Measurements from ENCODE around the gene PHF20.
"Not testable (repeated sequence)": the region's sequence is repeated elsewhere in the genome, so short reads cannot be mapped to it uniquely, and the experiment has no call there.

Gene PHF20

DNA sequence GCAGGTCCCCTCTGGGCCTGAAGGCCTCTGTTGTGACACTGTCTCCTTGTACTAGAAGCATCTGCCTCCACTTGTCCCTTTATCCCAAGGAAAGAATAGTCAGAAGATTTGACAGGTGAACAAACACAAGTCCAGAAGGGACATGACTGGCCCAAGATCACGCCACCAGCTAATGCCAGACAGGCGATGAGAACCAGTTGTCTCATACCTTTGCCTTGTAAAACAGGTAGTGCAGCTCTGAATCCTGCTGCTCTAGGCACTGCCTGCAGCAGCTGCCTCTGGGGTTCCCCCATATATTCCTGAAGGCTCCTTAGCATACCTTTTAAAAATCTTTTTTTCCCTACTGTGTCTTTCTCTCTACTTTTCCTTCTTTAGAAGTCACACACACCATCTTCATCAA, 157.5 kb downstream of the PHF20 start:
- DNase-seq (ENCODE audit: low spot score): no peak

DNA sequence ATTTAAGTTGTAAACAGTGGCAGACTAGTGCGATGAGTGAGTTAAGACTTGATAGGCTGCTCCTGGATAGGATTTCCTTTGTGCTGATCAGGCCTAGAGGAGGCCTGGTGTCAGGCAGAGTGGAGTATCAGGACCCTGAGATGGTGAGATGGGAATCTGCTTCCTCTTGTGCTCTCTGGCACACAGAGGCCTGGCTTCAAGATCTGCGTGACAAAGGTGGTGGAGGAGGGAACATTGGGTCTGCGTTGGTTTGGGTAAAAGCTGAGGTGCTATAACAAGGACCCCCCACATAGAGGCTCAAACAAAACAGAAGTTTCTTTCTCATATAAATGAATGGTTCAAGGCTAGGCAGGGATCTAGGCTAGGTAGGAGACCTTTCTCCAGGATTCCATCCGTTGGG, 162.2 kb downstream of the PHF20 start:
- DNase-seq (ENCODE audit: low spot score): no peak

DNA sequence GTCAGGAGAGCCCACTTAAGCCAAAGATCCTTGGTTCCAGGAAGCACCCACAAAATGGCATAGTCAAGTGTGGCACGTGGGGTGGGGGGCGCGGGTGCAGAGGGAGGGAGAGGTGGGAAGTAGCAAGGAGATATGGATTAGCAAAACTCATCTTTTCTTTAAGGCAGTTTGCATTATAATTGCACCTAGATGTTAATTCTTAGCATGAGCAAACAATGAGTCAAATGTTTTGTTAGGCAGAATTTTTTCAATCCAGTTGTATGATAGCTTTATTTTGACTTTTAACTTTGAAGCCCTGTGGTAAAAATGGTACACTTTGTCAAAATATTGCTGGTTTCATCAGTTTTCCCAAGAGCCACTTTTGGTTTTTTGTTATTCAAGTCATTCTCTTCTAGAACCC, 167.4 kb downstream of the PHF20 start:
- DNase-seq (ENCODE audit: low spot score): no peak

DNA sequence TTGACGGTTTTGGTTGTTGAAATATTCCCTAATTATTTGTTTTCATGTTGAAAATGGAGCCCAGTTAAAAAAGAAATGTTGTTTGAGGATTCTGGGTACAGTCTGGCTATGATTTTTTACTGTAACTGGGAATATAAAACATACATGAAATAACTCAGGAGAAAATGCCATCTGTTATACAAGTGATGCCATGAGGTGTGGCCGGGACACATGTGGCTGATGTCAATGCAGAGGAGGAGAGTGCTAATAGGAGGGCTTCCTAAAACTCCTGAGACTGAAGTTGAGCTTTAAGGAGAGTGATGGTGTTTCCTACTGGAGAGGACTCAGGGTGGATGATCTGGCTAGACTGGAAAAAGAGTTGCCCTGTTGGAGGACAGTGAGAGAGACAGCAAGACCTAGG, 169.8 kb downstream of the PHF20 start:
- no peak for DNase-seq (ENCODE audit: low spot score)

DNA sequence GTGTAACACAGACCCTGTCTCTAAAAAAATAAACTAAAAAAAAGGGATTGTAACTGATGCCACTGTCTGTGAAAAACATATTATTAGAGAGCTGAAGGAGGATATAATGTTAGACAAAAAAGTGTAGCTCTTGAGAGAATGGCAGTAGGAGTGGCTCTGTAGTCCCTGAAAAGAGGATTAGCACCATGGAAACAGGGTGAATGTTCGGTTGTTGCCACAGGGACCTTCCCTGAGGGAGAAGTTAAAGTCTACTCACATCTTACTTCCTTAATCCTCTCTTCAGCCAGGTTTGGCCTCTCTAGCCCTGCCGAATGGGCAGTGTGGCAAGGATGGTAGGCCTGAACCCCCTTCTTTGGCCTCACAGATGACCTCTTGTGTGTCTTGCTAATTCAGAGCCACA, 170.4 kb downstream of the PHF20 start:
- no peak for DNase-seq (ENCODE audit: low spot score)

DNA sequence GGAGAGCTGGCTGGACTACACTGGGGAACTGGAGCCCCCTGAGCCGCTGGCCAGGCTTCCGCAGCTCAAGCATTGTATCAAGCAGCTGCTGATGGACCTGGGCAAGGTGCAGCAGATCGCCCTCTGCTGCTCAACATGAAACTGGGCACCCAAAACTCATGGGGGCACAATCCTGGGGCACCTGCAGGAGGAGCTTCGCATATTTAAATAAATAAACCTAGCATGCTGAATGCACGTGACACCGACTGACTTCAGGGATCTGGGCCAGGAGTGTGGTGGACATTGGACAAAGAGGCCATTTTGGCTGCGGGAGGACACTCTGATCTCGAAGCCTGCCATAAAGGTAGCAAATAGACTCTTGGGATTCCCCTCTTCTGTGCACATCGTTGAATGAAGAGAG, 175.7 kb downstream of the PHF20 start:
- DNase-seq (ENCODE audit: low spot score): peak; percentile 32

DNA sequence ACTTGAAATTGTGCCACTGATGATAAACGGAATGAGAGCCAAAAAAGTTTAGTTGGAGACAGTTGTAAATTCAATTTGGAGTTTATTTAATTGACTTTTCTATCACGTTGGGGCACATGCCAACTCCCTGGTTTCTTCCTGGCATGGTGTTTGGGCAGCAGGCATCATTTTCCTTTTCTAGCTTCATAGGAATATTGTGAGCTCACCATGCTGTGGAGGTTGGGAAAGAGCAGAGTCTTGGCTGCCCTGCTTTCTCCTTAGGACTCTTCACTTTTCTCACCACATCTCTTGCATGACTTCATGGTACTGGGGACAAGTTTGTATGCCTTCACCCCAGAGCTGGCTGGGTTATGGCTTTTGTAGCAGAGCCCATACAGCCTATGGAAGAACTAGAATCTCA, 176.1 kb downstream of the PHF20 start:
- DNase-seq (ENCODE audit: low spot score): no peak

DNA sequence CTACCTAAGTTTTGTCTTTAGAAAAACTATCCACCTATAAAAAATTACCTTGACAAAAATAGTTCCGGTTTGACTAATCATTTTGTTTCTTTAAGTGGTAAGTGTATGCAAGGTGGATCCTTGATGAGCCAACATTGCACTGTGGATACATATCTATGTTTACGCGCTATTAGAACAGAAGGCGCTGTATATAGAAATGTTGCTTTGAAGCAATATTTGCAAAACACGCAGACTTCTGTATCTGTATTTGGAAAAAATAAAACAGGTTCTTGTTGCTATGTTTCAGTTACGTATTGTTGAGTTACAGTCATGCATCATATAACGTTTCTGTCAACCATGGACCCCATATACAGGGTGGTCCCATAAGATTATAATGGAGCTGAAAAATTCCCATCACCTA, 178.3 kb downstream of the PHF20 start:
- DNase-seq (ENCODE audit: low spot score): no peak

DNA sequence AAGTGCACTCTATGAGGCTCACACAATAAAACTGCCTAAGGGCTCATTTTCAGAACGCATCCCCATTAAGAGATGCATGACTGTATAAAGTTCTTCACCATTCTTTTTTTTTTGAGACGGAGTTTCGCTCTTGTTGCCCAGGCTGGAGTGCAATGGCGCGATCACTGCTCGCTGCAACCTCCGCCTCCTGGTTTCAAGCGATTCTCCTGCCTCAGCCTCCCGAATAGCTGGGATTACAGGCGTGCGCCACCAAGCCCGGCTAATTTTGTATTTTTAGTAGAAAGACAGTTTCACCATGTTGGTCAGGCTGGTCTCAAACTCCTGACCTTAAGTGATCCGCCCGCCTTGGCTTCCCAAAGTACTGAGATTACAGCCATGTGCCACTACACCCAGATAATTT, 180.3 kb downstream of the PHF20 start:
- DNase-seq (ENCODE audit: low spot score): not testable (repeated sequence)

DNA sequence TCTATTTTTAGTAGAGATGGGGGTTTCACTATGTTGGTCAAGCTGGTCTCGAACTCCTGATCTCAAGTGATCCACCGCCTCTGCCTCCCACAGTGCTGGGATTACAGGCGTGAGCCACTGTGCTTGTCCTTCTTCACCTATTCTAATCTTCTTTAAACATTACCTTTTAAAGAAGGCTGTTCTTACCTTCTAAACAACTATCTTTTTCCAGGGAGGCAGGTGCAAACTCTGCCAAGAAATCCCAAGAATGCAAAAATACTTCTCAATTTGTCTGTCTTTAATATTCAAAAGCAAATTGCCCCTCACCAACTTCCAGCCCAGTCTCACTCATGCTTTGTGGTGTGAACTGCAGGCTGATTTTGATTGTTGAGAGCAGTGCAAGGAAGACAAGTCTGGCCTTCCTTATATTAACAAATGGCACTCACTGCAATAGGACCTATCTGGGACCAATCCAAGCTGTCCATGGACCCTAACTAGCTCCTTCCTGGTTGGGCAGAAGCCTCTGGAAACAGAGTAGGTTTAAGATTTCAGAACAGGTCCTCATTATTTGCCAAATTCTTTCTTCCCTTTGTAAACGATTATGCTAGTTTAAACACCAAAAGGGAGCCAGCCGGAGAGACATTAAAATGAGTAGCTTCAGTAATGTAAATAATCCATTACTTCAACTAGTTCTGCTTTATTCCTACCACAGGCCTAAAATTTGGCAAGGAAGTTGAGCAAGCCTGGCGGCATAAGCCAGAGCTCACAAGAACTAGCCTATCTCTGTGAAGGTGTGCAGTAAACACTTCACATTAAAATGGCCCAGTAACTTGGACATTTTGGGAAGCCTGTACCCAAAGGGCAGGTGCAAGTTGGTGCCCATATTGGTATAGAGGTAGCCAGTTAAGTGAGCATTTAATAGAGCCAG, 180.9 kb downstream of the PHF20 start:
- no peak for DNase-seq (ENCODE audit: low spot score)

DNA sequence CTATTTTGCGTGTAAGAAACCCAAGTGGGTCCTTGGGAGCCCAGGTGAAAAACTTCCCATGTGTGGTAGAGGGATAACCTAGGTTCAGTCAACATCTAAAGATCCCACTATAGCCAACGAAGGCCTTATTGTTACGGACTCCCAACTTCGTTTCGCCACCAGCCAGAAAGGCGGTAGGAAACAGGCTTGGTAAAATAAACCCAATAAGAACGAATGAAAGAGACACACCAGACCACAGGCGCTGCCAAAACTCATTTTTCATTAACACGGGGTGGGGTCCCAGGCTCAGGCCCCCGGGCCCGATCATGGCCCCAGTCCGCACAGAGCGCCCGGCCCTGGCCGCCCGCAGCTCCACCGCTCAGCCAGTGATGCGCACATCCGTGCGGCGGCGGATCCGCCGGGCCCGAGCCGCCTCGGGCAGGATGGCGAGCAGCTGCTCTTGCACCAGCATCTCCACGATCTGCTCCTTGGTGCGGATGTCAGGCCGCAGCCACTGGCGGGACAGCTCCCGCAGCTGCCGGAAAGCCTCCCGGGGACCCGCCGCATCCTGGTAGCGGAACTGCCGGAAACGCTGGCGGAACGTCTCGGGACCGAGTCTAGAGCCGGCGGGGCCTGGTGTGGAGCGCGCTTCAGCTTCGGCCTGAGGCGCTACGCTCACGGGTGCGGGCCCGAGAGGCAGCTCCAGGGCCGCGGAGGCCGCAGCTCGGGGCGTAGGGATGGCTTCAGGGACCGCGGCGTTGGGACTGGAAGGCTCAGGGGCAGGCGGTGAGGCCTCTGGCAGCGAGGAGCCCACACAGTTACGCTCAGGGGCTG, 181.8 kb downstream of the PHF20 start:
- DNase-seq (ENCODE audit: low spot score): peak; percentile 62

DNA sequence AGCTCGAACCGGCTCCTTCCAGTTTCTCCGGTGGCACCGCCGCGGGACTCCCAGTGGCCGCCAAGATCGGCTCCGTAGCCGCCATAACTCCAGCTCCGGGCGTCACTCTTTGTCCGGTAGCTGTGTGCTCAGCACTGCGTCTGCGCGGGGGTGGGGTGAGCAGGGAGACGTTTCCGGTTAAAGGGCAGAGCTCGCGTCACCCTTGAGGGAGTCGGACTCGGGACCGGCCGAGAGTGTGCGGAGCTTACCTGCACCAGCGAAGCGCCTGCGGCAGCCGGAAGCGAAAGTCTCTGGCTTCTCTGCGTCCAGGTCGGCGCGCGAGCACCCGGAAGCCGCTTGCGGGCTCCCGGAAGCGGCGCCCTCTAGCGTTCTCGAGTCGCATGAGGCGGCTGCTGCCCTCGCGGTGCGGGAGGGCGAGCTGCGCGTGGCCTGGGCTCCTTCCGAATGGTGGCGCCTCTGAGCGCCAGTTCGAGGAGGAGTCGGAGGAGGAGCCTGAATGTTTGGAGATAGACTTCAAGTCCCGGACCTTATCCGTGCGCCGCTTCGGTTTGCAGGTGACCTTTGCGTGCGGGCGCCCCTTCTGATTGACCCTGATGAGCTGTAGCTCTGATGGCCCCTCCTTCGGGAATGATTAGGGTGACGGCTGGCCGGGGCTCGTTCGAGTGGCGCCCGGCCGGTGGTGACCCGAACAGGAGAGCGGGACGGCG, 182.5 kb downstream of the PHF20 start, which contains the start of gene SCAND1:
SCAND1 (minus strand) TSS at position 303 of the 707 bp plus-strand sequence; CDS start at position 85, 218 bp downstream.
- DNase-seq (ENCODE audit: low spot score): peak; percentile 99

DNA sequence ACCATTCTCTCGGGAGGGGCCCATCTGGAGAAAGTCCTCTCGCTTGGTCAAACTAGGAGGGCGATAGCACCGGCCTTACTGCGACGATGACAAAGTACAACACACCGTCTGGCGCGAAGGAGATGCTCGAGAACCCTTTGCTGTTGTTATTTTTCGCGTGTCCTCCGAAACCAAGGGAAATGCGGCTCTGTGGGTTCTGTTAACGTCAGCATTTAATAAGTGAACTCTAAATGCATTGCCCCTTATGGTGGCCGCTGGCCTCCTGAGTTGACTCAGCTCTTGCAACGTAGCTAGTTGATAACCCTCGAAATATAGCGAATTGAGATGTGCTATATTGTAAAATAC, 183.1 kb downstream of the PHF20 start:
- peak; percentile 13 for DNase-seq (ENCODE audit: low spot score)

DNA sequence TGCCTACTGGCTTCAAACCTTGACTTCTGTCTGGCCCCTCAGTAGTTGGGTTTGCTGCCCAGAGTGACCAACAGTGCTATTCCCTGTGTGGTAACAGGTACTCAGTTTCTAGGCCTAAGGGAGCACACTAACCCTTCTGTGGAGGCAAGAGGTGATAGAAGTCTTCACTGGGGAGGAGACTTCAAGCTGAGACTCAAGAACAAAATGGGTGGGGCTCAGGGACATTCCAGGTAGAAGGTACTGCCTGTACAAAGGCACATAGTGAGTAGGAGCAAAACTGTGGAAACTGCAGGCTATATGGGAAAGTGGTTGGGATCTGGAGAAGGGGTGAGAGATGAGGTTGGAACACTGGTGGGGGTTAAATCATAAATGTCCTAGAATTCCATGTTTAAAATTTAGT, 184.8 kb downstream of the PHF20 start:
- no peak for DNase-seq (ENCODE audit: low spot score)

DNA sequence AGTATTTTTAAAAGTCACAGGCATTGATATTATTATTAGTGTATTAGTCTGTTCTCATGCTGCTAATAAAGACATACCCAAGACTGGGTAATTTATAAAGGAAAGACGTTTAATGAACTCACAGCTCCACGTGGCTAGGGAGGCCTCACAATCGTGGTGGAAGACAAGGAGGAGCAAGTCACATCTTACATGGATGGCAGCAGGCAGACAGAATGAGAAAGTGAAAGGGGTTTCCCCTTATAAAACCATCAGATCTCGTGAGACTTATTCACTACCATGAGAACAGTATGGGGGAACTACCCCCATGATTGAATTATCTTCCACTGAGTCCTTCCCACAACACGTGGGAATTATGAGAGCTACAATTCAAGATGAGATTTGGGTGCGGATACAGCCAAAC, 187.5 kb downstream of the PHF20 start:
- not testable (repeated sequence) for DNase-seq (ENCODE audit: low spot score)

DNA sequence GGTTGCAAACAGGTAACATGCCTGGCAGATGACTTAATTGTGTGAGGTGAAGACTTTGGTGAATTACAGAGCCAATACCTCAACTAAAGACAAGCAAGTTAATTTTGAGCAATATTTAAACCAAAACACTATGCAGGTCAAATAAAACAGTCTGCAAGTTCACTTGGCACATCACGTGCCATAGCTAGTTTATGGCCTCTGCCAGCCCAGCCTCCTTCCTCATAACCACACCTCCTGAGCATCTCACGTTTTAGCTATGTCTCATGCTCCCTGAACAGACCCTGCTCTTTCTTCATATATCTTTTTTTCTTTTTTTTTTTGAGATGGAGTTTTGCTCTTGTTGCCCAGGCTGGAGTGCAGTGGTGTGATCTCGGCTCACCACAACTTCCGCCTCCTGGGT, 192.1 kb downstream of the PHF20 start:
- DNase-seq (ENCODE audit: low spot score): no peak

DNA sequence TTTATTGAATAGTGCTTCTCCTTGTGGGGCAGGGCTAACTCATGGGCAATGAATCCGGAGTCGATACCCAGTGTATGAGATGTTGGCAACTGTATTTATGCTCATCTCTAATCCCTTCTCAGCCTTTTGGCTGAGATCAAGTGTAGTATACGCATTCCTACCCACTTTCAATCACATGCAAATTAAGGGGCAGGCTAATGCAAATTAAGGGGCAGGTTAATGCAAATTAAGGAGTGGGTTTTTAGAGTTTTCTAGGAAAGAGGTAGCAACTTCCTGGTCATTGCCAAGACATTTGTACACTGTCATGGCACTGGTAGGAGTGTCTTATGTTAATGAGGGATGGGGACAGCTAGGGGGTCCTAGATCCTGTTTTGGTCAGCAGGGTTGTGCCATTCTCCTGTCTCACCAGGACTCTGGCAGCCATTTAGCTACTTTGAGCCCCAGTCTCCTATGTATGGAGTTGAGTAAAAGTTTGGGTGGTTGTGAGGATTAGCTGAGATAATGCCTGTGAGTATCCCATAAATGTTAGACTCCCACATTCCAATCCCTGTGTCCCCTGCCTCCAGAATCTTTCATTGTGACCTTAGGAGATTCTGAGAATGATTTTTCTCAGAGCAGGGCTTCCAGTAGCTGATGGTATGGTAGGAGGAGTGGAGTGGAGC, 196.3 kb downstream of the PHF20 start, which contains the start of gene CNBD2:
CNBD2 (plus strand) TSS at position 612 of the 662 bp plus-strand sequence. CDS start 173 bp downstream, outside the sequence.
- DNase-seq (ENCODE audit: low spot score): no peak

DNA sequence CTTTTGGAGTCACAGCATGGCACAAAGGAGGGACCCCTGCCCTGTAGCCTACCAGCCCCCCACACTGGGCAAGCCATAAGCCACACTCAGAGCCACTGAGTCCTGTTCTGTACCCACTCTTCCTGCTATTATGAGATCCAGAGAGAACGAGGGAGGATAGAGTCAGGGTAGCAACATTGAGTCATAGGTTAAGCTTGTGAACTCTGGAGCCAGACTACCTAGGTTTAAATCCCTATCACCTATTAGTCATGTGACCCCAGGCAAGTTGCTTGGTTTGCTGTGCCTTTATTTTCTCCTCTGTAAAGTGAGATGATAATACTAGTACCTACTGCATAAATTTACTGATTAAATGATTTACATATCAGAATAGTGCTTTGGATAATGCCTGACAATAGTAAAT, 197.1 kb downstream of the PHF20 start:
- DNase-seq (ENCODE audit: low spot score): no peak

DNA sequence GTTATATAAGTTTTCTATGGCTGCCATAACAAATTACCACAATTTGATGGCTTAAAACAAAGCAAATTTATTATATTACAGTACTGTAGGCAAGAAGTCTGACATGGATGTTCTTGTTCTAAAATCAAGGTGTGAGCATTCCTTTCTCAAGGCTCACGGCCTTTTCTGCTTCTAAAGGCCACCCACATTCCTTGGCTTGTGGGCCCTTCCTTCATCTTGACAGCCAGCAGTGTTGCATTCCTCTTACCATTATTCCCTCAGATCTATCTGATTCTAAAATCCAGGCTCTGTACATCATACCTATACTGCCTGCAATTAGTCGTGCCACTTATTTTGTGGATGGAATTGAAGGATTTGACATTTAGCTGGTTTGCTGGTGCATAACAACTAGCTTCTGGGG, 200.2 kb downstream of the PHF20 start:
- DNase-seq (ENCODE audit: low spot score): no peak

DNA sequence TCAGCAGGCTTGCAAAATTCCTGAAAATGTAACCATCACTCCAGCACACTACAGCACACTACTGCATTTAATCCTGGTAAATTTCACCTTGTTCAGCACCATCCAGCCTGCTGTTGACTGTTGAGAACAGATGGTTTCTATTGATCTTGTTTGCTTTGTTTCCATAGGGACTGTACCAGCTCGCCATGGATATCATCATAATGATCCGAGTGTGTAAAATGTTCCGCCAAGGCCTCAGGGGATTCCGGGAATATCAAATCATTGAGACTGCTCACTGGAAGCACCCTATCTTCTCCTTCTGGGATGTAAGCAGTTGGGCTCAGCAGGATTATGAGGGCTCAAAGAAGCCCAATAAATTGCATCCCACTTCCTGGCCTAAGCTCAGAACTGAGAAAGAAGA, 200.6 kb downstream of the PHF20 start:
- DNase-seq (ENCODE audit: low spot score): no peak

DNA sequence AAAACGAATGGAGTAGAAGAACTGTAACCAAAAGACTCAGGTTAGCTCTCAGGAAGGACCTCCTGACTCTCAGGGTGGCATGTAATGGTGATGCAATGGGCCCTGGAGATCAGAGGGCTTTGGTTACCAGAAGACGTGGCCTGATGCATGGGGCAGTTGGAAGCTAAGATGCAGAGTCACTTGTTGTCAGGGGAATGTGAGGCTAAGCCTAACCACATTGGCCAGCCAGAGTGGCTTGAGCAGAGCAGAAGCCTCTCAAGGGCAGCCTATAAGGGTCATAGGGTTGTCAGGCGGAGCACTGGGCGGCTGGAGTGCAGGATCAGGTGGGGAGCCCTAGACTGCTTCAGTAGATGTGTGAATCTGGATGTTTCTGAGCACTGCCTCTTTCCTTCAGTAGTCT, 202.4 kb downstream of the PHF20 start:
- no peak for DNase-seq (ENCODE audit: low spot score)
